NCI-H1048 (cell line): Measurements from ENCODE around the gene MAP9.
"Not testable (repeated sequence)": the region's sequence is repeated elsewhere in the genome, so short reads cannot be mapped to it uniquely, and the experiment has no call there.

Experiments
- DNase-seq: peaks from one replicate; lab custom pipeline; 2025; lab: John Stamatoyannopoulos, UW

MAP9 gene

DNA sequence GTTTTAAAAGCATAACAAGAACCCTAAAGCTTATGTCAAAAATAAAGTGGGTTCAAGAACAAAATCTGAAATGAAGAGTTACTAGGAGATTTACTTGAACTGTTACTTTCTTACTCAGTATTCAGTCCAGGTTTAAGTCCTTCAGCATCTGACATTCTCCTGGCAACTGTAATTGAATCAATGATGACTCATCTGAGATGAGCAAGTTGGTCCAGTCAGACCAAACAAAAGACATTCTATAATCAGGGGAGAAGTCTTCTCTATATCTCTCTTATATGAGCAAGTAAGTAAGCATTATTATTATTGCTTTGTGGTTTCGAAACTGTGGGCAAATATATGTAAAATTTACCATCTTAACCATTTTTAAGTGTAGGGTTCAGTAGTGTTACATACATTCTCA lies 34.6 kb downstream of the MAP9 start:
- no peak for DNase-seq

DNA sequence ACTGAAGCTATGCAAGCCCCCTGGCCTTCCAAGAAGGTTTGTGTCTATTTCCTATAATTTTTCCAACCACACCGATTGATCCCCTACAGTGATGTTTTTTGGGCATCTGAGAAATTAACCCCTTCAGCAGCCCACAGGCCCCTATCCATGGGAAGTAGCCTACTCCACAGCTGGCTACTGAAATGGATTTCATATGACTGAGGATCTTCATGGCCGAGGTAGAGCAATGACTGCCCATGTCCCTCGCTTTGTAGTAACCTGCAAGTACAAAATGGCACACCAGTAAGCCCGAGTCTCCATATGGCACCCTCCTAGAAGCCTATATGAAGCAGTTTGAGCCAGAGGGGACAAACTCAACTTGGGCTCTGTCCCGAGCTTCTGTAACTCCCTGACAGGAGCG lies 36.8 kb downstream of the MAP9 start:
- DNase-seq = no peak

DNA sequence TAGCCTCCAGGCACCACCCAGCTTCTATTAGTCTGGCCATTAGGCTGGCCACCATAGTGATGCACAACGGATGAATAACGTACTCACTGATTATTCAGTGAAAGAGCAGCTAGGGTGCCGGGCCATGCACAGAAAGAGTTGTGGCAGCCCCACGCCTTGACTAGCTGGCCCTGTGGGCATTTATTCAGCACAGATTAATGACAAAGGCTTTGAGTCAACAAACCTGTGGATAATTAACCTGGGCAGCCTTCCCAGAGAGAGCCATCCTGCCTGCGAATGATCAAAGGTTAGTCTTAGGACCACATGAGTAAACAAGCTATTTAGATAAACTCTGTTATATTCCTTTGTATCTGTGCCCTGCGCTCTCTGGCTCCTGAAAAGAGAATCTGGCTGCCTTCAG lies 37.2 kb downstream of the MAP9 start:
- no peak for DNase-seq

DNA sequence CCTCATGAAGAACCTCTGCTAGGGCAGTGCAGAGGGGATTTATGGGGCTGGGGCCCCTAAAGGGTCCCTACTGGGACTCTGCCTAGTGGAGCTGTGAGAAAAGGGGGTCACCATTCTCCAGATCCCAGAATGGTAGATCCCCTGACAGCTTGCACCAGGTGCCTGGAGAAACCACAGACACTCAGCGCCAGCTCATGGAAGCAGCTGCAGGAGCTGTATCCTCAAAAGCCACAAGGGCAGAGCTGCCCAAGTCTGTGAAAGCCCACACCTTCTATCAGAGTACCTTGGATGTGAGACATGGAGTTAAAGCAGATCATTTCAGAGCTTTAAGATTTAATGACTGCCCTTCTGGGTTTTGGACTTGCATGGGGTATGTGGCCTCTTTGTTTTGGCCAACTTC lies 38.6 kb downstream of the MAP9 start:
- no peak for DNase-seq

DNA sequence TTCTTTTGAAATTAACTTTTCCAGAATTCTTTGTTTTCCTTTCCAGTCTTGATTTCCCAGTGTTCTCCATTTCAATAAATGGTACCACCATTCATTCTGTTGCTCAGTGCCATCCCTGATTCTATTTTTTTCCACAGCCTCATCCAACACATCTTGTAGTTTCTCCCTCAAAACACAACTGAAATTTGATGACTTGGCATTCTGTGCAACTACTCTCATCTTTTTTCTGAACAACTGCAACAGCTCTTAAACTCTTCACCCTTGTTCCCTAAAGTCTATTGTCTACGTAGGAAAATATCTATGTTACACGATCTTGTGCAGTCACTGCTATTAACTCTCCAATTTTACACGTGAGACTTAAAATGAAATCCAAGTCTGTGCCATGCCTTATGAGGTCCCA lies 40.5 kb downstream of the MAP9 start:
- no peak for DNase-seq

DNA sequence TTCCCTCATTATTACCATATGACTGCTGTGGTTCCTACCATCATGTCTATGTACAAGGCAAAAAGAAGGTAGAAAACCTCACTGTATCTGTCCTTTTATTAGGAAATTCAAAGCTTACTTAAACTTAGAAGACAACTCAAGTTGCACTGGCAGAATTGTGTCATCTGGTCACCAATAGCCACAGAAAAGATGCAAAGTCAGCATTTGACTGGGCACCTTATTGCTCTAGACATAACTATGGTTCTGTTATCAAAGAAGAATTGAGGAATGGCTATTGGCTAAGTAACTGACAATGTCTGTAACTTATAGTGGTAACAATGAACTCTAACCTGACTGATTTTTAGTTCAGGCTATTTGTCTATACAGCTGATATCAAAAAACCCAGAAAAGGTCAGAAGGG lies 45.3 kb downstream of the MAP9 start:
- no peak for DNase-seq

DNA sequence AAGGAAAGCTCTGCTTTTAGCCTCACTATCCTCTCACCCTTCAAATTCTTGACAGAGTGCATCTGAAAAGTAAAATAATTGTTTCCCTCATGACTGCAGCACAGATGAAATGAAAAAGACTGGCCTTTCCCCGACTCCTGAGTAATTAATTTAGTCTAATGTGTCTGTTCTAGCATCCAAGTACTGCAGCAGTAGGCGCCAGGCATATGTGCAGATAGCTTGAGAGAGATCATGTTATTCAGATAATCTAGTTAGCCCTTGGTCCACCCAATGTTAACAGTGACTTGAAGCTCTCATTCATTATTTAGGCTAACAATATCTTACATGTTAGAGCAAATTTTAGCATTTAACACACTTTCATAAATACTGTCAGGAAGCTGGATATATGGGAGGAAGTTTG lies 54.0 kb downstream of the MAP9 start:
- DNase-seq = no peak

DNA sequence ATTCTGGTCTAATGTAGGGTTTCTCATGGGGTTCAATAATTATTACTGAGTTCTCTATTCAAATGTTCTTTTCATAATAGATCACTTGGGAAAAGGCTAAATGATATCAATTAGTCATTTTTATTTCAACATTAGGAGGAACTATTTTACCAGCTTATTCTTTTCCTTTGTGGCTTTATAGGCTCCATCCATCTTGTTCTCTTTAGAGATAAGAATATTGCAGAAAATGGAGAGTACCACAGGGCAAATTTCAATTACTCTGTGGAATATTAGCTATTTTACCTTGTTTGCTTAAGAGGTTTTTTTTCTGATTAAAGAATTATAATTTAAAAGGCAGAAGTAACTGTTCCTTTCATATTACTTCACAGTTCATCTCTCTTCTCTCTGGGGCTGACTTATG lies 55.8 kb downstream of the MAP9 start:
- DNase-seq = no peak

DNA sequence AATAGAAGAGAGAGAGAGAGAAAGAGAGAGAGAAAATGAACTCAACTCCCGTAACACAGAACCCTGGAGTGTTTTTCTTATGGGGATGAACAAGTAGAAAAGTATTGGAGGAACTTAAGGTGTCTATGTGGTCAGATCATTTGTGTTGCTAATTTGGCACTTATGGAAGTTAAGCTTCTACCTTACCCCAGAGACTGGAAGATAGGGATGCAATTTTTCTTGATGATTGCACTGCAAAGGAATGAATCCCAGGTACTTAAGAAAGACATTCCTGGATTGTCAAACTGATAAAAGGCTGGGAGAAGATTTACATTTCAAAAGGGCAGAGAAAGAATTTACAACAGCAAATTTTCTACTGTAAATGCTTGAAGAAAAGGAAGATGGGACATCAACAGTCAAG lies 57.2 kb downstream of the MAP9 start:
- no peak for DNase-seq

DNA sequence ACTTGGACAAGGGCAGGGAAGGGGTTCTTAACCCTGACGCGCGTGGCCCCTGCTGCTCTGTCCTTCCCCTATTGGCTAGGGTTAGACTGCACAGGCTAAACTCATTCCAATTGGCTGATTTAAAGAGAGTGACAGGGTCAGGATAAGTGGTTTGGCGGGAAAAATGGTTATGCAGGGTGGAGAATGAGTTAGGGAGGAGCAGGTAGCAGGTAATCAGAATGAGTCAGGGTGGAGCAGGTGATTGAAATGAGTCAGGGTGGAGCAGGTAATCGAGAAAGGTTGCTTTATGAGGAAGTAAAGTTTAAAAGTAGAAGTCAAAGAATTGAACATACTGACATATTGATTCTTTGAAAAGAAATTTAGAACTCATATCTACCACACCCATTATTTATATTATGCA lies 64.7 kb downstream of the MAP9 start:
- DNase-seq = not testable (repeated sequence)

DNA sequence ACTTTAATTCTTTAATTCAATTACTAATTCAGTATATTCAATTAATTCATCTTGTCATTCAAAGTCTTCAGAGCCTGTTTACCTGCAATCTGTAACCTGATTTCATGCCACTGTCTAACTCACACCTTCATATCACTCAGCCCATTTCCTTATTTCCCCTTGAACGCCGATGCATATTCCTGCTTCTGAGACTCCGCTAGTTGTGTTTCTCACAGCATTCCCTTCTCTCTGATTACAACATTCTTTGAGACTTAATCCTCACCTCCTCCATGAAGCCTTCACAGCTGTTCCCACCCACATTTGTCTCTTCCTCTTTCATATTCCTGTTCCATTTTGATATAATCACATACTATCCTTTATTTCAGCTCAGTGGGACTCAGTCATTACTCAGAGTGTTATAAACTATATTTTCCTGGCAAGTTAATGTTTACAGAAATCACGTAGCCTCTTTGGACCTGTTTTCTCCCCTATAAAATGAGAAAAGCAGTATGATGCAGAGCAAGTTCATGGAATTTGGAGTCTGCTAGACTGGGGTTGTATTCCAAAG lies 69.0 kb downstream of the MAP9 start:
- DNase-seq = no peak

DNA sequence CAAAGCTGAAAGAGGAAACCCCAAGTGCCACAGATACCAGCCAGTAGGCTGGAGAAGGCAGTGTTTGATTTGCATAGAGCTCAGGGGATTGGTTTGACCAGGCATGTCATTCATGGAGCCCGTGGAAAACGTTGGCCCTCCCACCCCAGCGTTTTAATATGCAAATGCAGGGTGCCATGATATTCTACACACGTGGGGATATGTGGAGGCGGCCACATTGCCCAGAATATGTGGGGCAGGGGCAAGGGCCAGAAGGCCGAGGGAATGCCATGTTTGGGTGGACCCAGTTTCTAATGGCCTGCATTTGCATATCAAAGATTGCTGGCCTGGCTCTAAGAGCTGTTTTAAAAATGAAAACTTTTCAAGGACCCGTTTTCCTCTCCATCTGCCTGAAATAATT lies 71.1 kb downstream of the MAP9 start:
- no peak for DNase-seq

DNA sequence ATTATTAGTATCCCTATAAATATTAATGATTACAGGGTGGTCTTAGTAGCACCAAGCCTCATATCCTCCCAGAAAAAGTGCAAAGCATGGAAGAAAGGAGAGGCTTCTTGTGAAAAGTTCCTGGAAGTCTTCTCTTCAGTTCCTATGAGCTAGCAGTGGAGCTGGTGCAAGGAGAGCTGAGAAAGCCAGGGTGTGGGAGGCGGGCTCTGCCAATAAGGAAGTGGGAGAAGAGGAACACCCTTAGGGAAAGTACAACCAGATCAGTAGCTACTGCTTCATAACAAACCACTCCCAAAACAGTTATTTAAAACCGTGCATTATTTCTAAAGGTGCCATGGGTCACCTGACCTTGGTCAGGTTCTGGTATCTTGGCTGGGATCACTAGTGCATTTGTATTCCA lies 72.4 kb downstream of the MAP9 start:
- no peak for DNase-seq

DNA sequence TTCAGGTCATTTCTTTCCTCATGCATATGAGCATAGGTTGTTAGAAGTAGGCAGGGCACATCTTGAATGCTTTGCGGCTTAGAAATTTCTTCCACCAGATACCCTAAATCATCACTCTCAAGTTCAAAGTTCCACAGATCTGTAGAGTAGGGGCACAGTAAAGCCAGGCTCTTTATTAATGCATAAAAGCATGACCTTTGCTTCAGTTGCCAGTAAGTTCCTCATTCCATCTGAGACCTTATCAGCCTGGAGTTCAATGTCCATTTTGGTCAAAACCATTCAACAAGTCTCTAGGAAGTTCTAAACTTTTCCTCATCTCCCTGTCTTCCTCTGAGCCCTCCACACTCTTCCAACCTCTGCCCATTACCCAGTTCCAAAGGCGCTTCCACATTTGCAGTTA lies 77.7 kb downstream of the MAP9 start:
- DNase-seq = no peak
